Kidney epithelial cell (primary cell): ENCODE results near the gene MAN1C1. TPM values are rescaled to one million over a fixed set of nuclear protein-coding genes. Genes with fewer than 3 reads are reported as not detected.

Experiments used
- DNase-seq: peaks from one replicate; pipeline ENCODE4 v3.0.0-alpha.2; 2010; ENCODE audit warnings: low read depth
- H3K27me3 ChIP-seq: 2 replicates; pipeline ENCODE4 v1.6.0; 2011; ENCODE audit warnings: low read length; ENCODE audit not compliant: control insufficient read depth, insufficient read depth
- H3K36me3 ChIP-seq: 2 replicates; pipeline ENCODE4 v1.5.1; 2011; ENCODE audit warnings: low read length; ENCODE audit not compliant: control insufficient read depth, insufficient read depth
- H3K4me3 ChIP-seq: 2 replicates; pipeline ENCODE4 v1.5.1; 2011; ENCODE audit warnings: low read depth, mild to moderate bottlenecking, control low read depth, low read length
- CTCF ChIP-seq: IDR thresholded peaks from 2 replicates; pipeline ENCODE4 v1.5.1; 2011; ENCODE audit warnings: mild to moderate bottlenecking, moderate library complexity, low read length, control low read depth, inconsistent platforms; ENCODE audit not compliant: insufficient read depth, poor library complexity, severe bottlenecking
- total RNA-seq: library from RNA; depleted of rRNA; stranded (reverse); fragments of >200 nt; gene quantifications from 2 replicates; pipeline ENCODE4 v1.2.3, GENCODE V29; 2015

The MAN1C1 gene
- total RNA-seq, 1 donor from 2014 or later = 1.4 TPM

- DNase-seq = no peak
- peaks cover 46% of the 10 kb centered on the region for H3K27me3 ChIP-seq
Measured at GRCh38 chr1:25757846-25758185, 141.2 kb downstream of the MAN1C1 start.

GRCh38 chr1:25758466-25759070 is 142.0 kb downstream of the MAN1C1 start:
- no peak for DNase-seq
- H3K36me3 ChIP-seq = no peaks in the 10 kb centered on the region
- peaks cover 44% of the 10 kb centered on the region for H3K27me3 ChIP-seq
- no peak overlapping the region for H3K4me3 ChIP-seq
- TF ChIP-seq CTCF = no peak

More at GRCh38 chr1:25757846-25758185, 141.2 kb downstream of the MAN1C1 start:
- Histone ChIP-seq H3K36me3 (no peaks in the 10 kb centered on the region), H3K4me3 (no peak overlapping the region)
- TF ChIP-seq CTCF = no peak

- no peak for TF ChIP-seq CTCF
- no peak for DNase-seq
- Histone ChIP-seq H3K36me3 (no peaks in the 10 kb centered on the region), H3K4me3 (no peak overlapping the region), H3K27me3 (peaks cover 35% of the 10 kb centered on the region)
Measured at GRCh38 chr1:25760122-25760719, 143.6 kb downstream of the MAN1C1 start.

GRCh38 chr1:25760871-25761270 is 144.3 kb downstream of the MAN1C1 start:
- no peak for TF ChIP-seq CTCF
- Histone ChIP-seq H3K36me3 (no peaks in the 10 kb centered on the region), H3K4me3 (no peak overlapping the region), H3K27me3 (peaks cover 32% of the 10 kb centered on the region)
- DNase-seq = no peak

- Histone ChIP-seq H3K36me3 (no peaks in the 10 kb centered on the region), H3K4me3 (no peak overlapping the region), H3K27me3 (peaks cover 11% of the 10 kb centered on the region)
- TF ChIP-seq CTCF = no peak
- no peak for DNase-seq
Measured at GRCh38 chr1:25763493-25763892, 146.9 kb downstream of the MAN1C1 start.
